Neural progenitor cell (in vitro differentiated cells): ENCODE results near the gene CCDC91. TPM values are rescaled to one million over a fixed set of nuclear protein-coding genes. Genes with fewer than 3 reads are reported as not detected.

Experiments
- DNase-seq: peaks from one replicate; pipeline ENCODE4 v3.0.0-alpha.2; 2016; ENCODE audit warnings: low spot score
- H2AFZ ChIP-seq: fragments of 200-600 bp; sonication (generic); replicated peaks from 2 replicates; pipeline ENCODE4 v1.6.1; 2016; ENCODE audit warnings: antibody characterized with exemption
- H3F3A ChIP-seq: fragments of 200-600 bp; sonication (generic); 2 replicates; pipeline ENCODE4 v1.6.1; 2016; ENCODE audit warnings: antibody characterized with exemption, low read depth
- H3K27ac ChIP-seq: fragments of 200-600 bp; sonication (generic); 2 replicates; pipeline ENCODE4 v1.5.1; 2016; ENCODE audit warnings: mild to moderate bottlenecking
- H3K27me3 ChIP-seq: fragments of 200-600 bp; sonication (generic); 2 replicates; pipeline ENCODE4 v1.6.1; 2016; ENCODE audit warnings: mild to moderate bottlenecking, moderate library complexity
- H3K36me3 ChIP-seq: fragments of 200-600 bp; sonication (generic); 2 replicates; pipeline ENCODE4 v1.5.1; 2016
- H3K4me1 ChIP-seq: fragments of 200-600 bp; sonication (generic); 2 replicates; pipeline ENCODE4 v1.6.1; 2016; ENCODE audit warnings: mixed run types
- H3K4me2 ChIP-seq: fragments of 200-600 bp; sonication (generic); 2 replicates; pipeline ENCODE4 v1.6.1; 2016
- H3K4me3 ChIP-seq: fragments of 200-600 bp; sonication (generic); 2 replicates; pipeline ENCODE4 v1.5.1; 2016
- H3K79me2 ChIP-seq: fragments of 200-600 bp; sonication (generic); 2 replicates; pipeline ENCODE4 v1.6.1; 2016; ENCODE audit warnings: low read depth
- H3K9ac ChIP-seq: fragments of 200-600 bp; sonication (generic); 2 replicates; pipeline ENCODE4 v1.6.1; 2016
- H3K9me3 ChIP-seq: fragments of 200-600 bp; sonication (generic); 2 replicates; pipeline ENCODE4 v1.5.1; 2016; ENCODE audit warnings: low read depth
- H4K20me1 ChIP-seq: fragments of 200-600 bp; sonication (generic); 2 replicates; pipeline ENCODE4 v1.6.1; 2016; ENCODE audit warnings: low read depth
- H3K27ac Mint-ChIP-seq: 3 replicates; pipeline ENCODE4 v1.8.0; 2021; ENCODE audit warnings: mixed read lengths
- H3K27me3 Mint-ChIP-seq: 2 replicates; pipeline ENCODE4 v1.8.0; 2022; ENCODE audit warnings: low read depth, mild to moderate bottlenecking, inconsistent platforms, moderate library complexity, mixed read lengths; ENCODE audit not compliant: insufficient read depth
- H3K36me3 Mint-ChIP-seq: 3 replicates; pipeline ENCODE4 v1.8.0; 2021; ENCODE audit warnings: mixed read lengths
- H3K4me1 Mint-ChIP-seq: 3 replicates; pipeline ENCODE4 v1.8.0; 2021; ENCODE audit warnings: mixed read lengths
- H3K4me3 Mint-ChIP-seq: 3 replicates; pipeline ENCODE4 v1.8.0; 2021; ENCODE audit warnings: mild to moderate bottlenecking, moderate library complexity, mixed read lengths
- H3K9me3 Mint-ChIP-seq: 3 replicates; pipeline ENCODE4 v1.8.0; 2020; ENCODE audit warnings: mixed read lengths
- CTCF ChIP-seq: fragments of 200-600 bp; sonication (generic); IDR thresholded peaks from 2 replicates; pipeline ENCODE4 v1.5.1; 2017; ENCODE audit warnings: antibody characterized with exemption, mild to moderate bottlenecking
- EZH2 ChIP-seq: fragments of 200-600 bp; sonication (generic); IDR thresholded peaks from 2 replicates; pipeline ENCODE4 v1.6.1; 2017; ENCODE audit warnings: antibody characterized with exemption, mild to moderate bottlenecking, moderate library complexity
- EZH2phosphoT487 ChIP-seq: fragments of 200-600 bp; sonication (generic); IDR thresholded peaks from 2 replicates; pipeline ENCODE4 v1.6.1; 2017; ENCODE audit warnings: antibody characterized with exemption
- total RNA-seq: library from RNA; depleted of rRNA; stranded (reverse); fragments of >200 nt; gene quantifications from 2 replicates; pipeline ENCODE4 v1.2.3, GENCODE V29; 2015; ENCODE audit warnings: low replicate concordance

The CCDC91 gene
- total RNA-seq, 1 donor from 2014 or later, result 35.8 TPM

DNA sequence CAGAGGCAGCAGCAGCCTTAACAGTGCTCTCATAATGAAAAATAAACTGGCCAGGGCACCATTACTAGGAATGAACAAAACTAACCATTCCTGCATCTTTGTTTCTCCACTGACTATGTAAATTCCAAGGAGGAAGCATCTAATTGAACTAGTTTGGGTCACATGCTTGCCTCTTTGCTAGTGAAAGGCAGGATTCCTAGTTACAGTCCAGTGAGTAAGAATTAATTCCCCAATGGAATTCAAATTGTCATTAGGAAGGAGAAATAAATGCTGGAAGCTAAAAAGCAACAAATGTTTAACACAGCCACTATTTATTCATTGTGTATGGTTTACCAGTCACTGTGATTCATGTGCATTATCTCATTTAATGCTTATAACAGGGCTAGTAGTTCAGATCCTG lies 316.0 kb downstream of the CCDC91 start:
- no peaks in the 10 kb centered on the region for H3K9me3 ChIP-seq
- Mint-ChIP-seq H3K27me3 (peaks cover 4% of the 10 kb centered on the region), H3K4me1 (no peaks in the 10 kb centered on the region), H3K4me3 (no peak overlapping the region), H3K27ac (no peak overlapping the region), H3K9me3 (peaks cover 4% of the 10 kb centered on the region), H3K36me3 (peaks cover 1% of the 10 kb centered on the region)
- H3K4me1 ChIP-seq, result no peaks in the 10 kb centered on the region
- H3F3A ChIP-seq, result no peaks in the 10 kb centered on the region
- no peaks in the 10 kb centered on the region for H3K27me3 ChIP-seq
- no peak for DNase-seq
- no peak for TF ChIP-seq CTCF
- TF ChIP-seq EZH2, result no peak
- no peak for TF ChIP-seq EZH2phosphoT487
- H3K79me2 ChIP-seq, result no peaks in the 10 kb centered on the region
- H2AFZ ChIP-seq, result no peak overlapping the region
- H3K36me3 ChIP-seq, result no peaks in the 10 kb centered on the region
- no peak overlapping the region for H3K9ac ChIP-seq
- H3K27ac ChIP-seq, result no peak overlapping the region
- no peak overlapping the region for H3K4me2 ChIP-seq
- no peaks in the 10 kb centered on the region for H4K20me1 ChIP-seq
- H3K4me3 ChIP-seq, result no peak overlapping the region

GRCh38 chr12:28507033-28507432 lies 316.8 kb downstream of the CCDC91 start:
- Histone ChIP-seq H3K9ac (no peak overlapping the region), H3K36me3 (no peaks in the 10 kb centered on the region), H3K79me2 (no peaks in the 10 kb centered on the region), H3K4me1 (no peaks in the 10 kb centered on the region), H3K27ac (no peak overlapping the region), H3K9me3 (no peaks in the 10 kb centered on the region), H3K27me3 (no peaks in the 10 kb centered on the region), H3K4me2 (no peak overlapping the region), H3K4me3 (no peak overlapping the region), H2AFZ (no peak overlapping the region), H3F3A (no peaks in the 10 kb centered on the region), H4K20me1 (no peaks in the 10 kb centered on the region)
- DNase-seq, result no peak
- no peaks in the 10 kb centered on the region for H3K4me1 Mint-ChIP-seq
- H3K27me3 Mint-ChIP-seq, result peaks cover 4% of the 10 kb centered on the region
- no peak overlapping the region for H3K4me3 Mint-ChIP-seq
- no peaks in the 10 kb centered on the region for H3K36me3 Mint-ChIP-seq
- H3K27ac Mint-ChIP-seq, result no peak overlapping the region
- TF ChIP-seq EZH2phosphoT487 (no peak), CTCF (no peak), EZH2 (no peak)
- peaks cover 1% of the 10 kb centered on the region for H3K9me3 Mint-ChIP-seq

DNA sequence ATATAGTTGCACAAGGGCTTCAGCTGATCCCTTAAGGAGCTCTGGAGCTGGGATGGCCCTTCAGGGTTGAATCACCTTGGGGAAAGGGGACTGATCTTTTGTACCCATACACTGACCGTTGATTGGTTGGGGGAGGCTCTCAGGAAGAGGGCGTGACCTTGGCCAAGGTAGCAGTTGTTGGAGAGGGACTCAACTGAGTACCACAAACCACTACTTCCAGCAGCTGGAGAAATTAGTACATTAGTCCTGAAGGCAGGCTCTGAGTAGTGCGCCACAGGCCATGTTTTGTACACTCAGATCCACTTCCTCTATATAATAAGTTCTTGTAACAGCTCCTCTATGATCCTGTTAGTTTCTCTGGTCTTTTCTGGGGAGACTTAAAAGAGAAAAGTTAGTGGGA lies 317.6 kb downstream of the CCDC91 start:
- H3K27ac ChIP-seq, result no peak overlapping the region
- Mint-ChIP-seq H3K27ac (no peak overlapping the region), H3K9me3 (no peaks in the 10 kb centered on the region), H3K27me3 (peaks cover 4% of the 10 kb centered on the region), H3K4me3 (no peak overlapping the region), H3K36me3 (no peaks in the 10 kb centered on the region), H3K4me1 (no peaks in the 10 kb centered on the region)
- DNase-seq, result no peak
- H3K79me2 ChIP-seq, result no peaks in the 10 kb centered on the region
- H4K20me1 ChIP-seq, result no peaks in the 10 kb centered on the region
- TF ChIP-seq EZH2phosphoT487 (no peak), CTCF (no peak), EZH2 (no peak)
- H3K4me2 ChIP-seq, result no peak overlapping the region
- H3K27me3 ChIP-seq, result no peaks in the 10 kb centered on the region
- no peak overlapping the region for H3K9ac ChIP-seq
- no peaks in the 10 kb centered on the region for H3F3A ChIP-seq
- H3K9me3 ChIP-seq, result no peaks in the 10 kb centered on the region
- H2AFZ ChIP-seq, result no peak overlapping the region
- no peaks in the 10 kb centered on the region for H3K4me1 ChIP-seq
- no peaks in the 10 kb centered on the region for H3K36me3 ChIP-seq
- H3K4me3 ChIP-seq, result no peak overlapping the region

DNA sequence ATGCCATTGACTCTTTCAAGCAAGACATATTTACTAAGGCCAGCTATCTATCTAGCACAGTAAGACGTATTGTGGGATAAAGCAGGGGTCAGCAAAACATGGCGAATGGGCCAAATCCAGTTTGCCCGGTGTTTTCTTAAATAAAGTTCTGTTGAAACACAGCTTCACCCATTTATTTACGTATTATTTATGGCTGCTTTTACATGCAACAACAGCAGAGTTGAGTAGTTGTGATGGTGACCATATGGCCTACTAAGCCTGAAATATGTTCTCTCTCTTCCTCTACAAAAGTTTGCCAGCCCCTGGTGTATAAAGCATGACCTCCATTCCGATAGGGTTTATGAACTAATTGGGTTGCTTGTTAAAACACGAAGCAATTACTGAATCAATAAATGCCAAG lies 322.1 kb downstream of the CCDC91 start:
- H3K9ac ChIP-seq, result no peak overlapping the region
- H3K4me1 Mint-ChIP-seq, result no peaks in the 10 kb centered on the region
- no peak overlapping the region for H3K4me3 Mint-ChIP-seq
- H3F3A ChIP-seq, result no peaks in the 10 kb centered on the region
- H3K4me2 ChIP-seq, result no peak overlapping the region
- no peaks in the 10 kb centered on the region for H3K9me3 ChIP-seq
- H3K79me2 ChIP-seq, result no peaks in the 10 kb centered on the region
- no peak overlapping the region for H2AFZ ChIP-seq
- H3K27ac ChIP-seq, result no peak overlapping the region
- no peak for TF ChIP-seq EZH2phosphoT487
- no peaks in the 10 kb centered on the region for H3K36me3 ChIP-seq
- no peaks in the 10 kb centered on the region for H3K36me3 Mint-ChIP-seq
- DNase-seq, result no peak
- no peaks in the 10 kb centered on the region for H3K27me3 ChIP-seq
- no peaks in the 10 kb centered on the region for H3K4me1 ChIP-seq
- H3K27me3 Mint-ChIP-seq, result peaks cover 4% of the 10 kb centered on the region
- H3K27ac Mint-ChIP-seq, result no peak overlapping the region
- H3K4me3 ChIP-seq, result no peak overlapping the region
- H4K20me1 ChIP-seq, result no peaks in the 10 kb centered on the region
- peaks cover 2% of the 10 kb centered on the region for H3K9me3 Mint-ChIP-seq
